ENCODE measurements around the gene BTBD9.

Gene BTBD9

GRCh38 chr6:38593409-38593808, 46.3 kb downstream of the BTBD9 start:
- no peak for DNase-seq

GRCh38 chr6:38591439-38591838, 48.3 kb downstream of the BTBD9 start:
- no peak for DNase-seq

GRCh38 chr6:38589367-38589720, 50.4 kb downstream of the BTBD9 start:
- no peak for DNase-seq

- no peak for DNase-seq
Observed at GRCh38 chr6:38588631-38589366, 50.9 kb downstream of the BTBD9 start.

- no peak for DNase-seq
Observed at GRCh38 chr6:38587766-38588362, 51.9 kb downstream of the BTBD9 start.

GRCh38 chr6:38586992-38587391, 52.7 kb downstream of the BTBD9 start:
- DNase-seq, result no peak

- DNase-seq, result no peak
Observed at GRCh38 chr6:38584731-38585130, 55.0 kb downstream of the BTBD9 start.

GRCh38 chr6:38583523-38583922, 56.2 kb downstream of the BTBD9 start:
- DNase-seq, result no peak

- no peak for DNase-seq
Observed at GRCh38 chr6:38580030-38580429, 59.7 kb downstream of the BTBD9 start.

- no peak for DNase-seq
Observed at GRCh38 chr6:38579010-38579628, 60.6 kb downstream of the BTBD9 start.

- no peak for DNase-seq
Observed at GRCh38 chr6:38578075-38578474, 61.7 kb downstream of the BTBD9 start.

GRCh38 chr6:38577492-38577891, 62.2 kb downstream of the BTBD9 start:
- DNase-seq, result no peak

- DNase-seq, result no peak
Observed at GRCh38 chr6:38573801-38574395, 65.8 kb downstream of the BTBD9 start.

- no peak for DNase-seq
Observed at GRCh38 chr6:38572186-38572813, 67.4 kb downstream of the BTBD9 start.

GRCh38 chr6:38571721-38572120, 68.0 kb downstream of the BTBD9 start:
- DNase-seq, result no peak

GRCh38 chr6:38570750-38571149, 69.0 kb downstream of the BTBD9 start:
- no peak for DNase-seq

GRCh38 chr6:38567436-38567835, 72.3 kb downstream of the BTBD9 start:
- DNase-seq, result peak; percentile 57

- no peak for DNase-seq
Observed at GRCh38 chr6:38566295-38567030, 73.3 kb downstream of the BTBD9 start.

GRCh38 chr6:38564301-38564700, 75.4 kb downstream of the BTBD9 start:
- DNase-seq, result no peak

GRCh38 chr6:38555606-38556005, 84.1 kb downstream of the BTBD9 start:
- no peak for DNase-seq

- no peak for DNase-seq
Observed at GRCh38 chr6:38554700-38555413, 84.9 kb downstream of the BTBD9 start.

GRCh38 chr6:38554014-38554413, 85.7 kb downstream of the BTBD9 start:
- DNase-seq, result no peak

Data from SHP77 treated with DMSO at 0.1 percent for 48 hours (cell line).